ENCODE data around the gene PRR20G. TPM values are rescaled to one million over a fixed set of nuclear protein-coding genes. Genes with fewer than 3 reads are reported as not detected.

The PRR20G gene
- total and polyA plus RNA-seq, 2 donors (not counting 3 experiments of a cell fraction or from before 2014, with no cell fraction given), result not detected

- H3K9ac ChIP-seq (replicated peaks; ENCODE audit: extremely low read depth, insufficient read depth, low read length), result no peak overlapping the region
- H3K27me3 ChIP-seq (ENCODE audit: control insufficient read depth in 2 of 2, insufficient read depth in 2 of 2, low read length in 2 of 2), result no peaks in the 10 kb centered on the region
- no peak overlapping the region for H3K4me2 ChIP-seq (ENCODE audit: insufficient read depth, low read length)
- DNase-seq (ENCODE audit: low read depth, low spot score) (no peak), FAIRE-seq (no peak)
- no peaks in the 10 kb centered on the region for H3K9me3 ChIP-seq (replicated peaks; ENCODE audit: control insufficient read depth, insufficient read depth, low read length)
- H3K9me1 ChIP-seq (replicated peaks; ENCODE audit: control insufficient read depth, extremely low read depth, insufficient read depth, low read length), result peaks cover 3% of the 10 kb centered on the region
- H3K27ac ChIP-seq (ENCODE audit: insufficient read depth, low read depth, low read length), result no peak overlapping the region
- POLR2A ChIA-PET, result no interaction called here
- no peak overlapping the region for H2AFZ ChIP-seq (ENCODE audit: low read depth, low read length)
- intact Hi-C loops (cut with micrococcal nuclease), result no loop called here
- no peaks in the 10 kb centered on the region for H3K79me2 ChIP-seq (ENCODE audit: control insufficient read depth, insufficient read depth, low read length)
- no peaks in the 10 kb centered on the region for H4K20me1 ChIP-seq (replicated peaks; ENCODE audit: control insufficient read depth, extremely low read depth, insufficient read depth, low read length)
- dilution Hi-C loops (cut with MboI; ENCODE audit: extremely low pct_ligation_motif_present, low sequenced_read_pairs), result no loop called here
- BruUV-seq (replicated peaks), result no TSS peak
- CTCF ChIA-PET, result no interaction called here
- H3K4me3 ChIP-seq (replicated peaks in 1 of 3; ENCODE audit: insufficient read depth in 1 of 3, low read depth in 1 of 3, low read length in 3 of 3), result no peak overlapping the region
- H3K36me3 ChIP-seq (ENCODE audit: control insufficient read depth in 2 of 2, extremely low read depth in 1 of 2, insufficient read depth in 2 of 2, low read length in 2 of 2), result no peaks in the 10 kb centered on the region
- TF ChIP-seq FOS (IDR thresholded peaks at IDR 0.05; ENCODE audit: borderline replicate concordance, insufficient read depth, low read length) (no peak), POLR2A (IDR thresholded peaks at IDR 0.05; ENCODE audit: low read depth, low read length) (no peak), MAX (IDR thresholded peaks at IDR 0.05; ENCODE audit: insufficient read depth, insufficient read length) (no peak), POLR2AphosphoS5 (IDR thresholded peaks at IDR 0.05; ENCODE audit: insufficient read depth, low read depth, low read length) (no peak), EZH2 (IDR thresholded peaks at IDR 0.05; ENCODE audit: borderline replicate concordance, low read depth, low read length, severe bottlenecking) (no peak), JUN (IDR thresholded peaks at IDR 0.05; ENCODE audit: borderline replicate concordance, insufficient read depth, insufficient read length, low read depth) (no peak), GATA2 (IDR thresholded peaks at IDR 0.05; ENCODE audit: insufficient read depth, insufficient read length, low read depth, low read length) (no peak), MYC (IDR thresholded peaks at IDR 0.05; ENCODE audit: low read depth, low read length) (no peak), CTCF (IDR thresholded peaks at IDR 0.05; ENCODE audit: extremely low read depth in 1 of 2, insufficient read depth in 1 of 2, low read depth in 1 of 2, low read length in 2 of 2) (no peak)
- H3K4me1 ChIP-seq (ENCODE audit: control insufficient read depth, extremely low read depth, insufficient read depth, low read length), result no peaks in the 10 kb centered on the region
These were observed 37.8 kb downstream of the PRR20G start for GRCh38 chr3:127250032-127250431.
